ENCODE measurements around the gene PKP2.
"Not testable (repeated sequence)": the region's sequence is repeated elsewhere in the genome, so short reads cannot be mapped to it uniquely, and the experiment has no call there.

Gene PKP2

DNA sequence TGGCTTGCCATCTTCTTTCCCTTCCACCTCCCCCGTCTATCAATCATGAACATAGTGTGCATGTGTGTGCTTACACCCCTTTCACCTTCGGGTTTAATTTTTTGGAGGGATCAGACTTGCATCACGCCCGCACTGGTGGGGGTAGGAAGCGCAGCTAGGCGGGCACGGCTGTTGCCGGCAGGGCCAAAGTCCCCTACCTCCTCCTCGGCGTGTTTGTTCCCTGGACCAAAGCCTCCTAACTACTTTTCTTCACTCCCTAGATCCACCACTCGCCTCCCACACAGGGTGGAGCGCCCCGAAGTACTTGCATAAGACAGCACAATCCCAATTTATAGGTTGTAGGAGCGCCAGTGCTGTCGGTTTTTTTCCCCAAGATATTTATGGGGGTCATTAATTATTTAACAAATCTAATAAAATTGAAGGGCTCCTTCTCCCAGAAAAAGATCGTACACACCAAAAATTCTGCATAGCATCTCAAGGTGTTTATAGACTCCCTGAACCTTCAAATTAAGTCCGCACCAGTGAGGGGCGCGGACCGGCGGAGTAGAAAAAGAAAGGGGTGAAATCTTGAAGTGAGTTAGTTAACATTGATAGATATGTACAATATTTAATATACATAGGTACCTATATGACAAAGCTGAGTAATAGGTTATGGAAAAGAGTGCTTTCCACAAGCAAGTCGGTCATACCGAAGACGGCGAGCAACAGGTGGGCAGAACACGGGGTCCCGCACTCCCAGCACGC is 717 bp downstream of the PKP2 start:
- DNase-seq (no peak), ATAC-seq (no peak)

DNA sequence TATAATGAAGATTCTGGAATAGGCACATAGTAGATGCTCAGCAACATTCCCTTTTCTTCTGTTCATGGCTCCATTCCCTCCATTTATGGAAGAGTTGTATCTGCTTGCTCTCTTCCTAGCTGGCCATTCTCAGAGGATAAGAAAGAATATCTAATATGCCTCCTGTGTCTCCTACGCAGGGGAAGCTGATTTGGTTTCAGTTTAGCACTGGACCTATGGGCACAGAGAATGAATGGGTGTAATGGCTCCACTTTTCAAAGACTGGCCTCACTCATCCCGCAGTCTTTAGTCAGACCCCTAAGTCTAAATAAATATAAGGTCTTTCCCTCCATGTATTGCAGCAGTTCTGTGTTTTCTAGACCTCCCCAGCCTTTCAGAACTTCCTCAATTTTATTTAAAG is 2.0 kb downstream of the PKP2 start:
- DNase-seq (no peak), ATAC-seq (no peak)

DNA sequence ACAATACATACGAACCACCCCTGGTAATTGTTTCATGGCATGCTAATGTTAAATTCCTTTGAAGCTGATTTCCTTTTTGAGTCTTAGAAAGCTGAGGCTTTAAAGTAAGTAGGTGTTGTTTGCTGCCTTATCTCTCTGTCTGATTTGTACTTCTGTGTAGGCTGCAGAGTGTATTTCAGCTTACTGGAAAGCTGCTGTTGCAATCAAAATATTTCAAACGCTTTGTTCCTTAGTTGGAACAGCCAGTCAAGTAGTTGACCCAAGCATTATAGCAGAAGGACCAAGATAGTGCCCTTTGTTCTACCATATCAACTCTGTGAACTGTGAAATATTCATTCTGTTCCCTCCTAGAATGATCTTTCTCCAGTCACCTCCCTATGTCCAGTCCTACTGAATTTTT is 3.1 kb downstream of the PKP2 start:
- ATAC-seq (no peak), DNase-seq (no peak)

DNA sequence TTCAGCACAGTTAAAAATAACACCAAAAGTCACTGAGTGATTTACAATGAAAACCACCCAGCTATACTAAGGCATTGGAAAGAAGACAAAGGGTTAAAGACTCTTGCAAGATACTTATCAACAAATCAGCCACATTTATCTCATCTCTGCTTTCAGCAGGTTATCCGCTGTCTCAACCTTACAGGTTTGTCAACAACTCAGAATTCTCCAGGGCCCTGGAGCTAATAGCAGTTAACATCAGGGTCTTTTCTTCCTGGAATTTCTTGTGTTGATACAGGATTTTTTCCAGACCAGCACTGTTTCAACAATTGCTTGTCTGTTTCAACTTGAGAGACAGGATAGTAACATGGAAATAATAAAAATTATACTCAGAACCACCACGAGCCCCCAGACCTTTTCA is 3.5 kb downstream of the PKP2 start:
- no peak for ATAC-seq
- no peak for DNase-seq

DNA sequence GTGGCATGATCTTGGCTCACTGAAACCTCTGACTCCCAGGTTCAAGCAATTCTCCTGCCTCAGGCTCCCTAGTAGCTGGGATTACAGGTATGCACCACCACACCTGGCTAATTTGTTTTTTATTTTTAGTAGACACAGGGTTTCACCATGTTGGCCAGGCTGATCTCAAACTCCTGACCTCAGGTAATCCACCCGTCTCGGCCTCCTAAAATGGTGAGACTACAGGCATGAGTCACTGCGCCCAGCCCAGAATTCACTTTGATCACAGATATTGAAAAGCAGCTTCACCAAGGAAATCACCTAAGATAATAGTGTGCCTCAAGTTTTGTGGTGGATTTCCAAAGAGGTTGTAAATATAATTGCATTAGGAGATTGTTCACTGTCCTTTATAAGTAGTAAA is 4.2 kb downstream of the PKP2 start:
- ATAC-seq, DNase-seq: not testable (repeated sequence)

DNA sequence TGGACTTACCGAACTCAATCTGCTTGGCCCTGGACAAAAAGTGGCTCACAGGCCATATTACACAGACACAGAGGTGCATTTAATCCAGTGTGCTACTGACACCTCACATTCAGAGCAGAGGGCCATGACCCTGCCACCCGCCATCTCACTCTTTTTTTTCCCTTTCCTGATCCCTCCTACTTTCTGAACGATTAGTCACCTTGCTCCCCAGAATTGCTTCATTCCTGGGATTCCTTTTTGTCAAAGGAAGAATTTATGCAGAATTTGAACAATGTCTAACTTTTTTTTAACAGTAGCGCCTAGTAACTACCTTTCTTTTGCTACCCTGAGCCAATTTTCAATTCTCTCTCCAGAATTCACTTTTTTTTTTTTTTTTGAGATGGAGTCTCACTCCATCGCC is 4.6 kb downstream of the PKP2 start:
- DNase-seq (no peak), ATAC-seq (no peak)

DNA sequence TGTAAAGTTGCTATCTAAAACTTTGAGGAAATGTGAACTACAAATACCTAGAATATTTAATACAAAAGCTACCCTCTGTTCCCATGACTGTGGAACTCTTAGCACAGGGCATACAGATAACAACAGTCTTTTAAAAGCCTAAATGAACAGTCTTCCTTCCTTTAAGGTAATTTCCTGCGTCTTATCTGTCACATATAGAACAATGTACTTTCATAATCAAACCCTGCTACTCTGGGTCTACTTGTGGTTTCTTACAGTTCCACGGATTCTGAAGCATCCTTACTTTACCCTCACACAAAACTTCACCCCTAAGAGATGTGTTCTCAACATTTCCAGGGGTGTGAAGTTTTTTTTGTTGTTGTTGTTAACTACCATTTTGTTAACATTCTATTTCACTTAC is 5.1 kb downstream of the PKP2 start:
- DNase-seq (no peak), ATAC-seq (no peak)

DNA sequence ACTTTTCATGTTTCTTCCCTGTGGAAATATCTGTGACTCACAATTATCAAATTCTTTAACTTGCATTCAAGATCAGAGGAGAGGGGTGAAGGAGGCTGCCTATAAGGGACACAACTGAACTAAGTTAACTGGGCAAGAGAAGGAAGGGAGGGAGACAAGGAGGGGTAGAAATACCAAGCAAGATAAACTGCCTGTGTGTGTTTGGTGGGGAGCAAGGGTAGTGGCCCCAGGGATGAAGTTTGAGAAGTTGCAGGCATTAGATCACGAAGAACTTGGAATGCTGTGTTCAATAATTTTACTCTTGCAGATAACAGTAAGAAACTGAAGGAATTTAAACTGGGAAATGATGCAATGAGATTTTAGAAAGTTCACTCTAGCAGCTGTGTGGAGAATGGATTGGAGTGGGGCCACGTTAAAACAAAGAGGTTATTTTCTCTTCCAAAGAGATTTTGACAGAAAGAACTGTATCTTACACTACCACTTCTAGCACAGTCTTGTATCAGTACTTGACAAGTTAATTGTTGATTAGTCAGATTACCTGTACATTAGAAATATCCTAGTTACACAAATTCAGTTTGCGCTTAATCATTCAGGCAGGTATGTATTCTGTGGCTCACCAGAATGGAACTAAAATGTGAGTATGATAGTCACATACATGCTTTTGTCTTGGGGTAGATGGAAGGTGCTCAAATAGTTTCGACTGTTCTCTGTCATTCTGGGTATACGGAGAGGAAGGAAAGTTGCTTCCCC is 7.4 kb downstream of the PKP2 start:
- DNase-seq (no peak), ATAC-seq (no peak)

DNA sequence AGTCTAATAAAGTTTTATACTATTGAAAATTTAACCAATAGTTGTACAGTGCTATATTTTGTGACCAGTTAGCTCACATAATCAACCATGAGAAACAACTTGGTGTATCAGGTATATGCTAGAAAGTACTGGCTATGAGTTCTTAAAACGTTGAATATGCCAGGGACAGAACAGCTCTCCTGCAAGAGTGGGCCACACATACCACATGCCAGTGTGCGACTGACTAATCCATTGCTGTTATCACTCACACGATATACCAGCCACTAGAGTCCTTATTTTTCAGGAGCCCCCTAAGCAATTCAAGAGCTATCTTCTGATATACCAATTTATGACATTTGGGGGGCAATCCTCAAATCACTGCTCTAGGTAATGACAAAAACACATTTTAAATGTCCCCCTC is 9.5 kb downstream of the PKP2 start:
- no peak for ATAC-seq
- no peak for DNase-seq

DNA sequence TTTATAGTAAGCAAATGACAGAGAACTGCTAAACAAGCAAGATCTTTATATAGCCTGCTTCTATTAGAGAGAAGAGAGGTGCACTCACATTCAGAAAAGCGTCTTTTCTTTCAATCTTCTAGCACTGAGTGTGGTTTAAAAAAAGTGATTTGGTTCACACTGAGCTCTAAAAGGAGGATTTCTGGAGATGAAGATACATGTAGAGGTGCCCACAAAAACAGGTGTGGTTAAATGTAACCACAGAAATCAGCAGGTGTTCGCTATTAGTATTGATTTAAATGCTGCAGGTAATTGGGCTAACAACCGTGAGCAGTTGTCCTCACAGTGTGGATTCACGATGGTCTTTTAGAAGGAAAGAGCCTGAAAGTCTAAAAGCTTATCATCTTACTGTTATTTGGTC is 10.7 kb downstream of the PKP2 start:
- ATAC-seq: no peak

DNA sequence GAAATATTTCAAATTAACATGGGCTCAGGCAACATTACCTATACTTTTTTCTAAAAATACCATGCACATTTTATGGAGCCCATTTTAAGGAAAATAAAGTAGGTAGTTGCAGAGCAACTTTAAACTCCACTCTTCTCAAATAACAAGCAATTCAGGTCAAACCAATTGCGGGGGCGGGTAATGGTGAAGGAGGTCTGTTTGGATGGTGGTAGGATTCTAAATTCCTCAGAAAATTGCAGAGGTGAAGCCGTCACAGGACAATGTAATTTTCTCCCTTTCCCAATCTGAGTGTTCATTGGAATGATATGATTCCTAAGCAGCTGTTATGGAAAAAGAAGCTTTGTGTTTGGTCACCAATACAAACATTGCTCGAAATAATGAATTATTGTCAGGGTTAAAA is 11.6 kb downstream of the PKP2 start:
- no peak for ATAC-seq
- DNase-seq: no peak

More for the DNA sequence above, 10.7 kb downstream of the PKP2 start:
- DNase-seq: no peak

DNA sequence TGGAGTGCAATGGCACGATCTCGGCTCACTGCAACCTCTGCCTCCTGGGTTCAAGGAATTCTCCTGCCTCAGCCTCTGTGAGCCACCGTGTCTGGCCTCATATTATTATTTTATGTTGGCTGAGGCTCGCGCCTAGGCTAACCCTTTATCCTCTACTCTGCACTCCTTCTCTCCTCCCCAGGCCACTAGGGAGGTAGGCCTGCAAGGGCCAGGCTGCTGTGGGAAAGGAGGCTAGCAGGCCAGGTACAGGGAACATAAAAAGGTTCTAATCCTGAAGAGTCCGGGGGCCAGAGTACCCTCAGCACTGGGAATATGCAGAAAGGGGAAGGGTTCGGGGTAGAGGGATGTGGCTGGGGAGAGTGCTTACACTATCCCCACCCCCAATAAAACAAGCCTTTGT is 14.9 kb downstream of the PKP2 start:
- DNase-seq (no peak), ATAC-seq (no peak)

DNA sequence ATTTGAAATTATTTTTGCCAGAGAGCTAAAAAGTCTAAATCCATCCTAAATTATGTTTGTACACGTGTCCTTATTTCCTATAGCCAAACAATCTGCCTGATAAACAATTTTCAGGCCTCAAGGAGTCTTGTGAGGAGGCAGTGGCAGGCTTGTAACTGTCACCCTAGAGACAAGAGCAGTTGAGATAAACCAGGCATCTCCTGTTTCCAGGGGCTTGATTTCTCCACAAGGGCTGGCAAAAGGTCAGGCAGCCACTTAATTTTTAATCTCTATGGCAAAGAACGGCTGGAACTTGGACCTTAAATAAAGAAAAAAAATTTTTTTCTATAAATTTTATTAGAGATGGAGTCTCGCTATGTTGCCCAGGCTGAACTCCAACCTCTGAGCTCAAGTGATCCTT is 15.5 kb downstream of the PKP2 start:
- ATAC-seq (no peak), DNase-seq (no peak)

DNA sequence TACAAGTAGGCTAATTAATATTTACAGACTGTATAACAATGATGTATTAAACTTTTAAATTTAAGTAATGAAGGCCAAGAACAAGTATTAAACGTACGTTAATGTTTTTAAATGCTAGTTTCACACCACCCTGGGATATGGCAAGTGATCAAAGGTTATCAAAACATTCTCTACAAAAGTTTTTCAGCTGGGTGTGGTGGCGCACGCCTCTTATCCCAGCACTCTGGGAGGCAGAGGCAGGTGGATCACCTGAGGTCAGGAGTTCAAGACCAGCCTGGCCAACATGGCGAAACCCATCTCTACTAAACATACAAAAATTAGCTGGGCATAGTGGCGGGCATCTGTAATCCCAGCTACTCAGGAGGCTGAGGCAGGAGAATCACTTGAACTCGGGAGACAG is 17.5 kb downstream of the PKP2 start:
- ATAC-seq, DNase-seq: not testable (repeated sequence)

DNA sequence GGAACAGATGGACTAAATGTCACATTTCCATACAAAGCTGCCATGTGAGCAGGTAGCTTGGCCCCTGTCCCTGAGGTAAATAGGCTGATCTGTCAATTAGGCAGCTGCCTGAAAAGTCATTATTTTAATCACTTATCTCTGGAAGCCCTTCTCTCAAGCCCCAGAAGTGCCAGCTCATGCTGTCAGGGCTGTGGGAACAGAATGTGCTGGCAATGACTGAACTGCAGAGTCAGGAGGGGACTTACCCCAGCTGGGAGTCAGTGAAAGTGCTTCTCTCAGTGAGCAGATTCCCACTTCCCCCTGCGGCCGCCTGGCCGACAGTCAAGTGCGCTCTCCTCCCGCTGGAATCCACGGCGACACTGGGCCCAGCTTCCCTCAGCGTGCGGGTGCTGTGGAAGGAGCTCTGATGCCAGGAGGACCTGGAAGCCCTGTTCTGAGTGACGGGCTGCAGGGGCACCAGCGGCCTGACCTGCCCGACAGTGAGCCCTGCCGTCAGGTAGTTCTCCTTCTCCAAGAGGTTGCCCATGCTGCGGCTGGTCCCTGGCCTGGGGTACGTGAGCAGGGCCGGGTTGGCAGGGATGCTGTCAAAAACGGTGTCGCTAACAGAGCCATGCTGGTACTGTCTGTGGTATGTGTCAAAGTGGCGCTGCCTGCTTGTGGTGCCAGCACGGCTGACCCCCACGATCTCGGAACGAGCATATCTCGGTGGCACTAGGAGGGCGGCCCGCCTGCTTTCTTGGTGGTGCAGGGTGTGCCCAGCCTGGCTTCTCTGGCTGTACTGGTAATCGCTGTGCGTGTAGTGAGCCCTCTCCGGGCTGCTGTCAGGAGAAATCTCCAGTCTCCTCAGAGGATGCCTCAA is 18.7 kb downstream of the PKP2 start:
- DNase-seq (no peak), ATAC-seq (no peak)

DNA sequence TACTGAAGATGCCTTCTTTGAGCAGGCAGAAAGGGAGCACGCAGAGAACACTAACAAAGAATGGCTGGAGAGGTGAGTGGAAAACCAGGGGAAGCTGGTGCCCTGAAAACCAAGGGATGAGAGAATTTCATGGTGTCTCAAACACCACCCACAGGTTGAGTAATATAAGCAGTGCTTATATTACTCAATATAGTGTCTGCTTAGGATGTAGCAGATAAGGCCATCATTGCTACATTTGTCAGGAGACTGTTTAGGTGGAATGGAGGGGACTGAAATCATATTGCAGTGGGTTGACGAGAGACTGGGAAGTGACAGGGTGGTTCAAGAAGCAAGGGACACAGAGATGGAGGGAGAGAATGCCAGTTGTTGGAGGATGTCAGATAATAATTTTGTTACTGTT is 20.6 kb downstream of the PKP2 start:
- ATAC-seq (no peak), DNase-seq (no peak)

DNA sequence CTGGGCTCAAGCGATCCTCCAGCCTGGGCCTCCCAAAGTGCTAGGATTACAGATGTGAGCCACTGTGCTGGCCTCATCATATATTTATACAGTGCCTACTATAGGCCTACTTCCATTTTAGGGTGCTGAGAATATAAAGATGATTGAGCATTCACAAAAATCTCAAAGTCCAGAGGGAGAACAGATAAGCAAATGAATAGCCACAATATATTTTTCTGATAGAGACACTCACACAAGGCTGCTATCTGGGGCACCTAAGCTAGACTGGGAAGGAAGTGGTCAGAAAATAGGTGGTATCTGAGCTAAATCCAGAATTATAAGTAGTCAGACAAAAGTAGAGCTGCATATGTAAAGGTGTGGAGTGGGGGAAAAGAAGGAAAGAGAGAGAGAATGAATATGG is 21.6 kb downstream of the PKP2 start:
- no peak for ATAC-seq

DNA sequence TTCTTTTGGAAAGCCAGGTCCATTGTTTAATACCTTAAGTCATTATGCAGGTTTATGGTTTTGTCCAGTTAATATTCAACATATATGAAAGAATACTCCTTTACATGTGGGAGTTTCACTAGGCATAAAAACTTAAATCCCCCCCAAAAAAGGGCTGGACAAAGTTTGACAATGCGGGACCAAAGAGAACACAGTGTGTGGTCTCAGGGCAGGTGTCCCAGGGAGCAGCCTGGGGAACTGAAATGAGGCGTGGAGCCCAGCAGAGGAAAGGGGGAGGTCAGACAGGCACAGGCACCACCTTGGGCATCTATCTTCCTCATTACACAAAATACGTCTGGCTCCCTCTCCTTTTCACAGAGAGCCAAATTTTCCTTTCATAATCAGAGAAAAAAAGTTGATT is 22.5 kb downstream of the PKP2 start:
- DNase-seq: no peak
- ATAC-seq: no peak

More for the DNA sequence above, 21.6 kb downstream of the PKP2 start:
- DNase-seq: no peak

DNA sequence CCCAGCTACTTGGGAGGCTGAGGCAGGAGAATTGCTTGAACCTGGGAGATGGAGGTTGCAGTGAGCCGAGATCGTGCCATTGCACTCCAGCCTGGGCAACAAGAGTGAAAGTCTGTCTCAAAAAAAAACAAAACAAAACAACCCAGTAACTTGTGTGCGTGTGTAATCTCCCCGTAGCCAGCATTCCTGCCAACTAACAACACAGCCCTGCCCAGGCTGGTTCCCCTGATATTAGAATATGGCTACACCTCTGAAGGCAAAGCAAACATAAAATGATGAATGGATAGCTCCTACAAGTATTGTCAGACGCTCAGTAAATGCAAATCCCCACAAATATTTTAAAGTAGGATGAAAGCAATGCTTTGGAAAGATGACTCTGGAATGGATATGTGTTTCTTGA is 24.2 kb downstream of the PKP2 start:
- DNase-seq, ATAC-seq: not testable (repeated sequence)

DNA sequence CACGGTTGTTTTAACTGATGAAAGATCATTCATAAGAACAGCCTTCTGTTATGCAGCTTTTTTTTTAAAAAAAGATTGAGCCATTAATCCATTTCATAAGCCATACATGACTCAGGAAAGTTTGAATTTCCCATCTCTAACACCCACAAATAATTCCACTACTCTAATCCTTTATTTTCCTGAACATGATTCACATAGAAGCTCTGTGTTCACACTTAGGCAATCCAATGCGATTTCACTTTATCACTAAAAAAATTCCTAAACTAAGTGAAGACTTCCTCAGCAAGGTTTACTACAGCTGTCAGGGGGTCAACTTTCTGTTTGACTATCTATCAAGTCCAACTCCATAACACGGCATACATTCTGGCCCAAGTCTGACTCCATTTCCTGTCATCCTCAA is 25.9 kb downstream of the PKP2 start:
- DNase-seq: no peak
- ATAC-seq: no peak

DNA sequence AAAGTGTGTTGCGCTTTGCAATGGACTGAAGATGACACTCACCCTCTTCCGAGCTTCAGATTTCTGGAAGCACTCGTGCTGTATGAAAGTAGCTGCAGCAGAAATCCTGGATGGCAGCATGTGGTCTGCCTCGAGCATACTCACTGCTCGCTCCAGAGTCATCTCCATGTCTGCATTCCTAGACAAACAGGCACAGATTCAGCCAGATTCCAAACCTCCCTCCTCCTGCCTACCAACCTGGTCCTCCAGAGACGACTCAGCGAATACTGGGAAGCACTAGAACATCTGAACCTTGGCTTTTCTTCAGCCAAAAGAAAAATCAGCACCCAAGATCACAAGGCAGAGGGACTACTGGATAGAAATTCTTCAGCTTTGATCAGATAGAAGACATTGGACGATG is 27.7 kb downstream of the PKP2 start:
- DNase-seq (no peak), ATAC-seq (no peak)

DNA sequence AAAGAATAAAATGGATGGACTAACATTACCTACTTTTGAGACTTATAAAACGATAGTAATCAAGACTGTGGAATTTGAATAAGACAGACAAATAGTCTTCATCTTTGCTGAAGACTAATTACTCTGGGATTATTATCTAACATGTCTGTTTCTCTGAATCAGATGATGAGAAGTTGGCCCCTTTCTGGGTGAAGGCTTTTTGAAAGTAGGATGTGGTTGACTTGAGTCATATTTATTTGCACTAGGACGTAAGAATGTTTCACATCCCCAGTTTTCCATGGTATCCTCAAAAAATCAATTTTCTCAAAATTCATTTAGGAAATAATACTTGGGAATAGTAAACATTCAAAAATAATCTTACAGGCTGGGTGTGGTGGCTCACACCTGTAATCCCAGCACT is 31.8 kb downstream of the PKP2 start:
- DNase-seq (no peak), ATAC-seq (no peak)

DNA sequence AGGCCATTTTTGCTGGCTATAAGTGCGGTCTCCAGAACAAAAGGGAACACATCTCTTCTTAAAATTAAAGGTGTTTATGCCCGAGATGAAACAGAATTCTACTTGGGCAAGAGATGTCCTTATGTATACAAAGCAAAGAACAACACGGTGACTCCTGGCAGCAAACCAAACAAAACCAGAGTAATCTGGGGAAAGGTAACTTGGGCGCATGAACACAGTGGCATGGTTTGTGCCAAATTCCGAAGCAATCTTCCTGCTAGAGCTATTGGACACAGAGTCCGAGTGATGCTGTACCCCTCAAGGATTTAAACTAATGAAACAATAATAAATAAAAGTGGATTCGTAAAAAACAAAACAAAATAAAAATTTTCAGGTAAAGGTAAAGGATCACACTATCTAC is 33.4 kb downstream of the PKP2 start:
- ATAC-seq: no peak

More for the DNA sequence above, 33.4 kb downstream of the PKP2 start:
- DNase-seq: no peak
